HepG2 (cell line): ENCODE data around the gene CPSF4. TPM values are rescaled to one million over a fixed set of nuclear protein-coding genes. Genes with fewer than 3 reads are reported as not detected.

Experiments
- CBX5 ChIP-seq: sonication (generic); formaldehyde crosslinking; IDR thresholded peaks from 2 replicates; pipeline ENCODE4 v1.4.0; 2020; ENCODE audit warnings: missing genetic modification reagents, borderline replicate concordance
- CTCF ChIP-seq: sonication (generic); formaldehyde crosslinking; IDR thresholded peaks from 2 replicates; pipeline ENCODE4 v1.5.0; 2020; ENCODE audit warnings: mild to moderate bottlenecking, missing genetic modification reagents, moderate library complexity
- HDAC1 ChIP-seq: sonication (generic); formaldehyde crosslinking; IDR thresholded peaks from 2 replicates; pipeline ENCODE4 v1.5.1; 2020; ENCODE audit warnings: mild to moderate bottlenecking, missing genetic modification reagents
- NFAT5 ChIP-seq: sonication (generic); formaldehyde crosslinking; IDR thresholded peaks from 2 replicates; pipeline ENCODE4 v1.4.0; 2020; ENCODE audit warnings: missing genetic modification reagents
- POLR2AphosphoS2 ChIP-seq: IDR thresholded peaks from 2 replicates; pipeline ENCODE4 v1.6.1; 2011; ENCODE audit warnings: low read depth, low read length, improper control_type of control experiment
- RFX3 ChIP-seq: IDR thresholded peaks from 2 replicates; pipeline ENCODE4 v1.6.1; 2016; ENCODE audit warnings: missing biosample characterization, missing genetic modification reagents
- TAF15 ChIP-seq: fragments of 200-400 bp; formaldehyde crosslinking; IDR thresholded peaks from one replicate; pipeline ENCODE4 v1.6.1; 2018; ENCODE audit warnings: mild to moderate bottlenecking, low read depth, low read length; ENCODE audit not compliant: poor library complexity, severe bottlenecking
- ZNF235 ChIP-seq: sonication (generic); formaldehyde crosslinking; IDR thresholded peaks from 2 replicates; pipeline ENCODE4 v1.8.1; 2023; ENCODE audit warnings: mild to moderate bottlenecking, missing genetic modification reagents, borderline replicate concordance
- ZNF460 ChIP-seq: sonication (generic); formaldehyde crosslinking; IDR thresholded peaks from 2 replicates; pipeline ENCODE4 v1.5.1; 2020; ENCODE audit warnings: missing genetic modification reagents, mild to moderate bottlenecking, borderline replicate concordance
- ZNF616 ChIP-seq: sonication (generic); formaldehyde crosslinking; IDR thresholded peaks from 2 replicates; pipeline ENCODE4 v1.5.0; 2020; ENCODE audit warnings: low read depth, mild to moderate bottlenecking, missing genetic modification reagents
- ZNF709 ChIP-seq: sonication (generic); formaldehyde crosslinking; IDR thresholded peaks from 2 replicates; pipeline ENCODE4 v1.5.0; 2020; ENCODE audit warnings: mild to moderate bottlenecking, missing genetic modification reagents
- ZNF780A ChIP-seq: sonication (generic); formaldehyde crosslinking; IDR thresholded peaks from 2 replicates; pipeline ENCODE4 v1.8.0; 2022; ENCODE audit warnings: mild to moderate bottlenecking, missing genetic modification reagents, moderate library complexity
- ZNF891 ChIP-seq: sonication (generic); formaldehyde crosslinking; IDR thresholded peaks from 2 replicates; pipeline ENCODE4 v1.5.0; 2020; ENCODE audit warnings: mild to moderate bottlenecking, missing genetic modification reagents
- polyA plus RNA-seq, 8 experiments: library from polyadenylated mRNA; depleted of rRNA in 3 of 8; stranded (reverse) in 7 of 8; unstranded in 1 of 8; fragments of >200 nt; fragmentation: Illumina TruSeq in 4 of 8; extraction: Trizol in 4 of 8; gene quantifications; 2 replicates each; pipeline versions ENCODE4 v1.2.1 to v1.2.3, GENCODE V29; 2011 to 2016; ENCODE audit warnings: low read depth in 4 of 8, missing spikeins in 1 of 8, mixed read lengths in 1 of 8; ENCODE audit not compliant: insufficient read depth in 1 of 8
- total RNA-seq, 5 experiments: library from RNA; depleted of rRNA; stranded (reverse); fragments of >200 nt; fragmentation: Illumina TruSeq; extraction: Trizol; gene quantifications; 2 replicates each; pipeline ENCODE4 v1.2.3, GENCODE V29; 2016; ENCODE audit warnings: low read depth in 1 of 5
- TF ChIP-seq, protein P1 (sequence below): fragments of 450-650 bp; IDR thresholded peaks from 2 replicates; pipeline ENCODE4 v1.6.1; 2016
- TF ChIP-seq, protein P2 (sequence below): sonication (generic); formaldehyde crosslinking; IDR thresholded peaks from 2 replicates; pipeline ENCODE4 v1.8.0; 2022; ENCODE audit warnings: mild to moderate bottlenecking, missing genetic modification reagents; ENCODE audit not compliant: insufficient replicate concordance

CPSF4 gene
- total and polyA plus RNA-seq, 2 of the 13 experiments (the other 11 are each of a cell fraction or from before 2014, with no cell fraction given), result 34.1 to 49.6 TPM

GRCh38 chr7:99499721-99500636 is 61.2 kb downstream of the CPSF4 start, which contains the start of gene ZNF394 (continued):
- TF ChIP-seq TAF15, result no peak
- TF ChIP-seq NFAT5, result no peak; the same call in 1 of the 2 replicates
- no peak; the same call in 1 of the 2 replicates for TF ChIP-seq CBX5 (CRISPR knock-in tag)
- TF ChIP-seq ZNF780A, result 0 out of 2 replicates have a peak, but pooled peaks have one; percentile 58
- TF ChIP-seq RFX3, result no peak
- TF ChIP-seq POLR2AphosphoS2, result no peak
- TF ChIP-seq ZNF460 (CRISPR knock-in tag), result no peak
- peak; percentile 76; the same call in 1 of the 2 replicates for TF ChIP-seq ZNF891 (CRISPR knock-in tag)
- TF ChIP-seq, protein P1, sequence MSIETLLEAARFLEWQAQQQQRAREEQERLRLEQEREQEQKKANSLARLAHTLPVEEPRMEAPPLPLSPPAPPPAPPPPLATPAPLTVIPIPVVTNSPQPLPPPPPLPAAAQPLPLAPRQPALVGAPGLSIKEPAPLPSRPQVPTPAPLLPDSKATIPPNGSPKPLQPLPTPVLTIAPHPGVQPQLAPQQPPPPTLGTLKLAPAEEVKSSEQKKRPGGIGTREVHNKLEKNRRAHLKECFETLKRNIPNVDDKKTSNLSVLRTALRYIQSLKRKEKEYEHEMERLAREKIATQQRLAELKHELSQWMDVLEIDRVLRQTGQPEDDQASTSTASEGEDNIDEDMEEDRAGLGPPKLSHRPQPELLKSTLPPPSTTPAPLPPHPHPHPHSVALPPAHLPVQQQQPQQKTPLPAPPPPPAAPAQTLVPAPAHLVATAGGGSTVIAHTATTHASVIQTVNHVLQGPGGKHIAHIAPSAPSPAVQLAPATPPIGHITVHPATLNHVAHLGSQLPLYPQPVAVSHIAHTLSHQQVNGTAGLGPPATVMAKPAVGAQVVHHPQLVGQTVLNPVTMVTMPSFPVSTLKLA, result no peak
- TF ChIP-seq ZNF235 (CRISPR knock-in tag), result peak; percentile 72; the same call in 1 of the 2 replicates
- peak; percentile 58; the same call in 1 of the 2 replicates for TF ChIP-seq ZNF709 (CRISPR knock-in tag)
- TF ChIP-seq HDAC1, result peak; percentile 92
- TF ChIP-seq, protein P2, sequence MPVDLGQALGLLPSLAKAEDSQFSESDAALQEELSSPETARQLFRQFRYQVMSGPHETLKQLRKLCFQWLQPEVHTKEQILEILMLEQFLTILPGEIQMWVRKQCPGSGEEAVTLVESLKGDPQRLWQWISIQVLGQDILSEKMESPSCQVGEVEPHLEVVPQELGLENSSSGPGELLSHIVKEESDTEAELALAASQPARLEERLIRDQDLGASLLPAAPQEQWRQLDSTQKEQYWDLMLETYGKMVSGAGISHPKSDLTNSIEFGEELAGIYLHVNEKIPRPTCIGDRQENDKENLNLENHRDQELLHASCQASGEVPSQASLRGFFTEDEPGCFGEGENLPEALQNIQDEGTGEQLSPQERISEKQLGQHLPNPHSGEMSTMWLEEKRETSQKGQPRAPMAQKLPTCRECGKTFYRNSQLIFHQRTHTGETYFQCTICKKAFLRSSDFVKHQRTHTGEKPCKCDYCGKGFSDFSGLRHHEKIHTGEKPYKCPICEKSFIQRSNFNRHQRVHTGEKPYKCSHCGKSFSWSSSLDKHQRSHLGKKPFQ (CRISPR knock-in tag), result peak; percentile 51
- TF ChIP-seq CTCF (CRISPR knock-in tag), result peak; percentile 20; the same call in 1 of the 2 replicates
- TF ChIP-seq ZNF616 (CRISPR knock-in tag), result no peak
